Mucosa of rectum (tissue), 2 donors: ENCODE results near the gene DOC2A.
A peak's percentile ranks its signal among the peaks of the same experiment; 100 is the strongest.

Source experiments
- H3K27ac ChIP-seq, 2 donors: one replicate each; pipeline ENCODE4 v1.7.0; 2013; ENCODE audit warnings: inconsistent platforms in 2 of 2, low read depth in 2 of 2, low read length in 2 of 2
- H3K27me3 ChIP-seq, 2 donors: one replicate each; pipeline ENCODE4 v1.7.0; 2013; ENCODE audit warnings: low read length in 2 of 2; ENCODE audit not compliant: control insufficient read depth in 2 of 2, insufficient read depth in 2 of 2
- H3K36me3 ChIP-seq, 2 donors: one replicate each; pipeline ENCODE4 v1.7.0; 2013; ENCODE audit warnings: low read length in 2 of 2; ENCODE audit not compliant: control insufficient read depth in 2 of 2, insufficient read depth in 2 of 2
- H3K4me1 ChIP-seq, 2 donors: one replicate each; pipeline ENCODE4 v1.7.0; 2013; ENCODE audit warnings: low read length in 2 of 2, mild to moderate bottlenecking in 1 of 2; ENCODE audit not compliant: control insufficient read depth in 2 of 2, insufficient read depth in 2 of 2
- H3K4me3 ChIP-seq, 2 donors: one replicate each; pipeline ENCODE4 v1.7.0; 2013; ENCODE audit warnings: low read length in 2 of 2
- H3K9ac ChIP-seq, 2 donors: one replicate each; pipeline ENCODE4 v1.7.0; 2013; ENCODE audit warnings: low read length in 2 of 2, low read depth in 1 of 2, mild to moderate bottlenecking in 1 of 2
- H3K9me3 ChIP-seq, 2 donors: one replicate each; pipeline ENCODE4 v1.7.0; 2013; ENCODE audit warnings: low read length in 2 of 2; ENCODE audit not compliant: control insufficient read depth in 2 of 2
- donor health status: healthy.
- donor health status: Normal muscosa, but diverticular disease.

DOC2A gene

GRCh38 chr16:30010844-30011713, at the start of gene DOC2A:
Gene DOC2A (minus strand): TSS chr16:30011027. CDS start chr16:30010222, 805 bp downstream.
- Histone ChIP-seq H3K36me3 (no peaks in the 10 kb centered on the region), H3K9me3 (no peaks in the 10 kb centered on the region), H3K4me1 (peaks cover 0 to 5% of the 10 kb centered on the region in 2 donors), H3K27ac (no peak within 1 kb of the TSS), H3K9ac (no peak within 1 kb of the TSS), H3K27me3 (peaks cover 10 to 14% of the 10 kb centered on the region in 2 donors), H3K4me3 (peak within 1 kb of the TSS in 1 of 2 donors; percentile 50)

GRCh38 chr16:30060346-30060745, 49.5 kb upstream of the DOC2A start:
- peaks cover 13 to 14% of the 10 kb centered on the region in 2 donors for H3K4me1 ChIP-seq
- no peak overlapping the region for H3K9ac ChIP-seq
- no peaks in the 10 kb centered on the region for H3K9me3 ChIP-seq
- no peak overlapping the region for H3K27ac ChIP-seq
- no peak overlapping the region for H3K4me3 ChIP-seq
- no peaks in the 10 kb centered on the region for H3K36me3 ChIP-seq
- no peaks in the 10 kb centered on the region for H3K27me3 ChIP-seq

GRCh38 chr16:30054959-30055553, 44.2 kb upstream of the DOC2A start:
- Histone ChIP-seq H3K36me3 (no peaks in the 10 kb centered on the region), H3K27ac (no peak overlapping the region), H3K4me1 (peaks cover 7 to 10% of the 10 kb centered on the region in 2 donors), H3K9me3 (no peaks in the 10 kb centered on the region), H3K27me3 (no peaks in the 10 kb centered on the region), H3K4me3 (no peak overlapping the region), H3K9ac (no peak overlapping the region)

GRCh38 chr16:30054451-30054850, 43.6 kb upstream of the DOC2A start:
- Histone ChIP-seq H3K9ac (no peak overlapping the region), H3K9me3 (no peaks in the 10 kb centered on the region), H3K4me1 (peaks cover 7 to 10% of the 10 kb centered on the region in 2 donors), H3K4me3 (no peak overlapping the region), H3K27me3 (no peaks in the 10 kb centered on the region), H3K27ac (no peak overlapping the region), H3K36me3 (no peaks in the 10 kb centered on the region)

- Histone ChIP-seq H3K4me3 (peak overlapping the region; percentile 74 to 79), H3K4me1 (peaks cover 7 to 10% of the 10 kb centered on the region in 2 donors), H3K36me3 (no peaks in the 10 kb centered on the region), H3K27me3 (no peaks in the 10 kb centered on the region), H3K9me3 (no peaks in the 10 kb centered on the region), H3K9ac (peak overlapping the region; percentile 26 to 62), H3K27ac (no peak overlapping the region)
Measured at GRCh38 chr16:30053376-30054015, 42.7 kb upstream of the DOC2A start.

GRCh38 chr16:30052671-30053372, 42.0 kb upstream of the DOC2A start:
- Histone ChIP-seq H3K36me3 (no peaks in the 10 kb centered on the region), H3K9ac (peak overlapping the region; percentile 26 to 62), H3K27me3 (no peaks in the 10 kb centered on the region), H3K9me3 (no peaks in the 10 kb centered on the region), H3K4me1 (peaks cover 7 to 10% of the 10 kb centered on the region in 2 donors), H3K4me3 (peak overlapping the region; percentile 74 to 79), H3K27ac (no peak overlapping the region)

- no peak overlapping the region for H3K9ac ChIP-seq
- no peaks in the 10 kb centered on the region for H3K36me3 ChIP-seq
- no peak overlapping the region for H3K27ac ChIP-seq
- H3K4me1 ChIP-seq = peaks cover 7 to 10% of the 10 kb centered on the region in 2 donors
- no peaks in the 10 kb centered on the region for H3K27me3 ChIP-seq
- no peak overlapping the region for H3K4me3 ChIP-seq
- H3K9me3 ChIP-seq = no peaks in the 10 kb centered on the region
Measured at GRCh38 chr16:30051518-30051917, 40.7 kb upstream of the DOC2A start.

- Histone ChIP-seq H3K4me3 (no peak overlapping the region), H3K4me1 (peaks cover 7 to 10% of the 10 kb centered on the region in 2 donors), H3K9ac (no peak overlapping the region), H3K27me3 (peaks cover 0 to 1% of the 10 kb centered on the region in 2 donors), H3K36me3 (no peaks in the 10 kb centered on the region), H3K9me3 (no peaks in the 10 kb centered on the region), H3K27ac (no peak overlapping the region)
Measured at GRCh38 chr16:30049871-30050270, 39.0 kb upstream of the DOC2A start.

- no peak overlapping the region for H3K4me3 ChIP-seq
- H3K27me3 ChIP-seq = peaks cover 0 to 4% of the 10 kb centered on the region in 2 donors
- no peak overlapping the region for H3K9ac ChIP-seq
- no peaks in the 10 kb centered on the region for H3K4me1 ChIP-seq
- H3K27ac ChIP-seq = no peak overlapping the region
- no peaks in the 10 kb centered on the region for H3K9me3 ChIP-seq
- no peaks in the 10 kb centered on the region for H3K36me3 ChIP-seq
Measured at GRCh38 chr16:30046588-30046987, 35.8 kb upstream of the DOC2A start.
